Osteoblast (primary cell): ENCODE data around the gene TRIM44. TPM values are rescaled to one million over a fixed set of nuclear protein-coding genes. Genes with fewer than 3 reads are reported as not detected.

ENCODE experiments used
- DNase-seq: peaks from one replicate; pipeline ENCODE4 v3.0.0; 2011; ENCODE audit warnings: low spot score, mixed read lengths; ENCODE audit not compliant: insufficient read length; ENCODE audit errors: missing footprints
- H2AFZ ChIP-seq: 2 replicates; pipeline ENCODE4 v1.6.0; 2011; ENCODE audit warnings: mild to moderate bottlenecking, low read length
- H3K27ac ChIP-seq: 2 replicates; pipeline ENCODE4 v1.5.1; 2011; ENCODE audit warnings: mild to moderate bottlenecking, low read depth, low read length, moderate library complexity
- H3K27me3 ChIP-seq: 2 replicates; pipeline ENCODE4 v1.6.0; 2012; ENCODE audit warnings: mild to moderate bottlenecking, control low read depth, inconsistent platforms, low read length, moderate library complexity; ENCODE audit not compliant: insufficient read depth
- H3K36me3 ChIP-seq: 2 replicates; pipeline ENCODE4 v1.5.1; 2011; ENCODE audit warnings: mild to moderate bottlenecking, low read length, control low read depth, moderate library complexity; ENCODE audit not compliant: insufficient read depth
- H3K4me1 ChIP-seq: 2 replicates; pipeline ENCODE4 v1.5.1; 2011; ENCODE audit warnings: mild to moderate bottlenecking, low read length, control low read depth, moderate library complexity; ENCODE audit not compliant: insufficient read depth
- H3K4me2 ChIP-seq: 2 replicates; pipeline ENCODE4 v1.6.0; 2011; ENCODE audit warnings: mild to moderate bottlenecking, low read length; ENCODE audit not compliant: insufficient read depth
- H3K4me3 ChIP-seq: fragments of 200-600 bp; sonication (generic); 3 replicates; pipeline ENCODE4 v1.5.1; 2012; ENCODE audit warnings: mild to moderate bottlenecking, low read length, inconsistent platforms; ENCODE audit not compliant: insufficient read depth
- H3K79me2 ChIP-seq: 2 replicates; pipeline ENCODE4 v1.6.0; 2012; ENCODE audit warnings: mild to moderate bottlenecking, low read length, control low read depth, inconsistent platforms; ENCODE audit not compliant: insufficient read depth
- H3K9me3 ChIP-seq: 2 replicates; pipeline ENCODE4 v1.5.1; 2011; ENCODE audit warnings: low read depth, low read length, control low read depth
- H4K20me1 ChIP-seq: 2 replicates; pipeline ENCODE4 v1.6.0; 2012; ENCODE audit warnings: mild to moderate bottlenecking, low read length, control low read depth; ENCODE audit not compliant: insufficient read depth
- CTCF ChIP-seq: IDR thresholded peaks from 2 replicates; pipeline ENCODE4 v1.5.1; 2011; ENCODE audit warnings: mild to moderate bottlenecking, low read depth, low read length, moderate library complexity; ENCODE audit errors: extremely low read depth
- total RNA-seq: library from RNA; depleted of rRNA; stranded (reverse); fragments of >200 nt; gene quantifications from 2 replicates; pipeline ENCODE4 v1.2.3, GENCODE V29; 2012

The TRIM44 gene
- total RNA-seq, 1 donor = 40.5 TPM

- Histone ChIP-seq H3K36me3 (no peaks in the 10 kb centered on the region), H3K4me2 (no peak overlapping the region), H3K9me3 (no peaks in the 10 kb centered on the region), H2AFZ (no peak overlapping the region), H3K27ac (no peak overlapping the region), H3K4me3 (no peak overlapping the region), H3K79me2 (no peaks in the 10 kb centered on the region), H3K4me1 (peaks cover 46% of the 10 kb centered on the region), H4K20me1 (no peaks in the 10 kb centered on the region), H3K27me3 (no peaks in the 10 kb centered on the region)
- no peak for DNase-seq
- no peak for TF ChIP-seq CTCF
Measured at GRCh38 chr11:35626501-35626900, 36.1 kb upstream of the TRIM44 start.

- no peak for DNase-seq
- no peak overlapping the region for H2AFZ ChIP-seq
- peaks cover 27% of the 10 kb centered on the region for H3K4me1 ChIP-seq
- no peaks in the 10 kb centered on the region for H3K79me2 ChIP-seq
- no peaks in the 10 kb centered on the region for H3K36me3 ChIP-seq
- H3K9me3 ChIP-seq = no peaks in the 10 kb centered on the region
- H3K4me2 ChIP-seq = peak overlapping the region; percentile 16
- H3K27ac ChIP-seq = peak overlapping the region; percentile 10
- H3K27me3 ChIP-seq = no peaks in the 10 kb centered on the region
- no peaks in the 10 kb centered on the region for H4K20me1 ChIP-seq
- H3K4me3 ChIP-seq = no peak overlapping the region
- TF ChIP-seq CTCF = no peak
Measured at GRCh38 chr11:35629511-35629910, 33.1 kb upstream of the TRIM44 start.

GRCh38 chr11:35629914-35630313, 32.7 kb upstream of the TRIM44 start:
- Histone ChIP-seq H3K4me3 (no peak overlapping the region), H3K27me3 (no peaks in the 10 kb centered on the region), H2AFZ (no peak overlapping the region), H3K79me2 (no peaks in the 10 kb centered on the region), H4K20me1 (no peaks in the 10 kb centered on the region), H3K27ac (peak overlapping the region; percentile 53), H3K9me3 (no peaks in the 10 kb centered on the region), H3K36me3 (no peaks in the 10 kb centered on the region), H3K4me1 (peaks cover 27% of the 10 kb centered on the region), H3K4me2 (peak overlapping the region; percentile 63)
- peak; percentile 86 for DNase-seq
- no peak for TF ChIP-seq CTCF

GRCh38 chr11:35631891-35632290, 30.7 kb upstream of the TRIM44 start:
- Histone ChIP-seq H3K36me3 (no peaks in the 10 kb centered on the region), H3K27me3 (peaks cover 9% of the 10 kb centered on the region), H2AFZ (no peak overlapping the region), H3K4me1 (peaks cover 27% of the 10 kb centered on the region), H3K9me3 (no peaks in the 10 kb centered on the region), H3K27ac (no peak overlapping the region), H3K79me2 (no peaks in the 10 kb centered on the region), H3K4me2 (peak overlapping the region; percentile 21), H3K4me3 (no peak overlapping the region), H4K20me1 (no peaks in the 10 kb centered on the region)
- TF ChIP-seq CTCF = no peak
- DNase-seq = no peak
